Lung microvascular endothelial cell (primary cell): ENCODE data around the gene RTL10. TPM values are rescaled to one million over a fixed set of nuclear protein-coding genes. Genes with fewer than 3 reads are reported as not detected.

Experiments
- DNase-seq, 2 donors: peaks; one replicate each; pipeline versions ENCODE4 v3.0.0 to v3.0.0-alpha.2; 2010; ENCODE audit warnings: low read depth in 2 of 2
- total RNA-seq: library from RNA; depleted of rRNA; stranded (reverse); fragments of >200 nt; gene quantifications from 2 replicates; pipeline ENCODE4 v1.2.1, GENCODE V29; 2014

The RTL10 gene
- total RNA-seq, 1 donor from 2014 or later: 25.8 TPM

- no peak for DNase-seq
These were observed 28.6 kb downstream of the RTL10 start for GRCh38 chr22:19825904-19826618.

GRCh38 chr22:19824926-19825339 is 29.7 kb downstream of the RTL10 start:
- DNase-seq: no peak

- no peak for DNase-seq
These were observed 30.3 kb downstream of the RTL10 start for GRCh38 chr22:19824212-19824925.

- DNase-seq: no peak
These were observed 30.8 kb downstream of the RTL10 start for GRCh38 chr22:19823902-19824211.

GRCh38 chr22:19823191-19823901 is 31.3 kb downstream of the RTL10 start:
- no peak for DNase-seq

- no peak for DNase-seq
These were observed 32.2 kb downstream of the RTL10 start for GRCh38 chr22:19822301-19823117.

GRCh38 chr22:19821523-19822300 is 33.0 kb downstream of the RTL10 start:
- no peak for DNase-seq

GRCh38 chr22:19820880-19821522 is 33.7 kb downstream of the RTL10 start:
- DNase-seq: peak in 1 of 2 donors; percentile 51

- no peak for DNase-seq
These were observed 34.5 kb downstream of the RTL10 start for GRCh38 chr22:19819911-19820879.

GRCh38 chr22:19819208-19819910 is 35.3 kb downstream of the RTL10 start:
- no peak for DNase-seq

GRCh38 chr22:19818324-19819207 is 36.1 kb downstream of the RTL10 start:
- DNase-seq: no peak

GRCh38 chr22:19816372-19817119 is 38.1 kb downstream of the RTL10 start:
- DNase-seq: no peak

GRCh38 chr22:19815823-19816290 is 38.8 kb downstream of the RTL10 start:
- no peak for DNase-seq

- DNase-seq: no peak
These were observed 39.4 kb downstream of the RTL10 start for GRCh38 chr22:19815093-19815822.

GRCh38 chr22:19814428-19814827 is 40.2 kb downstream of the RTL10 start:
- DNase-seq: no peak

GRCh38 chr22:19812910-19813309 is 41.8 kb downstream of the RTL10 start:
- DNase-seq: no peak
